KMS-11 (cell line): Measurements from ENCODE around the gene EIPR1.

Source experiments
- H2AFZ ChIP-seq: fragments of 200-600 bp; sonication (generic); 2 replicates; pipeline ENCODE4 v1.6.1; 2016; ENCODE audit warnings: antibody characterized with exemption, mixed run types, low read depth
- H3K27ac ChIP-seq: fragments of 200-600 bp; sonication (generic); 2 replicates; pipeline ENCODE4 v1.6.1; 2016; ENCODE audit warnings: mild to moderate bottlenecking, mixed run types
- H3K27me3 ChIP-seq: fragments of 200-600 bp; sonication (generic); 2 replicates; pipeline ENCODE4 v1.6.1; 2017; ENCODE audit warnings: mild to moderate bottlenecking, low read depth, mixed run types, moderate library complexity; ENCODE audit not compliant: insufficient read depth
- H3K36me3 ChIP-seq: fragments of 200-600 bp; sonication (generic); 2 replicates; pipeline ENCODE4 v1.6.1; 2017; ENCODE audit warnings: mild to moderate bottlenecking, mixed run types; ENCODE audit not compliant: insufficient read depth
- H3K4me1 ChIP-seq: fragments of 200-600 bp; sonication (generic); 2 replicates; pipeline ENCODE4 v1.6.1; 2016; ENCODE audit warnings: mild to moderate bottlenecking, low read depth, mixed run types; ENCODE audit not compliant: poor library complexity, severe bottlenecking
- H3K4me2 ChIP-seq: fragments of 200-600 bp; sonication (generic); 2 replicates; pipeline ENCODE4 v1.7.0; 2016; ENCODE audit warnings: mild to moderate bottlenecking, mixed run types
- H3K4me3 ChIP-seq: fragments of 200-600 bp; sonication (generic); IDR thresholded peaks from 2 replicates; pipeline ENCODE4 v1.6.1; 2017; ENCODE audit warnings: low read depth, low read length, mixed read lengths; ENCODE audit not compliant: insufficient read depth
- H3K79me2 ChIP-seq: fragments of 200-600 bp; sonication (generic); 2 replicates; pipeline ENCODE4 v1.6.1; 2016; ENCODE audit warnings: low read depth, mixed run types; ENCODE audit not compliant: insufficient read depth
- H3K9ac ChIP-seq: fragments of 200-600 bp; sonication (generic); 2 replicates; pipeline ENCODE4 v1.6.1; 2016; ENCODE audit warnings: mild to moderate bottlenecking, mixed run types
- H4K20me1 ChIP-seq: fragments of 200-600 bp; sonication (generic); 2 replicates; pipeline ENCODE4 v1.6.1; 2016; ENCODE audit warnings: mild to moderate bottlenecking, mixed run types; ENCODE audit not compliant: insufficient read depth
- CTCF ChIP-seq: fragments of 200-600 bp; sonication (generic); conservative IDR thresholded peaks from 2 replicates; pipeline ENCODE4 v1.6.1; 2017; ENCODE audit warnings: low read depth, mild to moderate bottlenecking, antibody characterized with exemption, low read length, moderate library complexity, mixed read lengths

EIPR1 gene

GRCh38 chr2:3242747-3243369 is 134.8 kb downstream of the EIPR1 start:
- TF ChIP-seq CTCF: no peak
- H4K20me1 ChIP-seq: no peaks in the 10 kb centered on the region
- H3K4me3 ChIP-seq: no peak overlapping the region
- no peaks in the 10 kb centered on the region for H3K4me1 ChIP-seq
- no peak overlapping the region for H2AFZ ChIP-seq
- no peaks in the 10 kb centered on the region for H3K27me3 ChIP-seq
- H3K36me3 ChIP-seq: no peaks in the 10 kb centered on the region
- H3K27ac ChIP-seq: no peak overlapping the region
- no peak overlapping the region for H3K9ac ChIP-seq
- H3K79me2 ChIP-seq: no peaks in the 10 kb centered on the region
- H3K4me2 ChIP-seq: no peak overlapping the region

- no peak for TF ChIP-seq CTCF
- Histone ChIP-seq H3K79me2 (no peaks in the 10 kb centered on the region), H2AFZ (no peak overlapping the region), H3K27ac (no peak overlapping the region), H3K36me3 (no peaks in the 10 kb centered on the region), H4K20me1 (no peaks in the 10 kb centered on the region), H3K27me3 (no peaks in the 10 kb centered on the region), H3K4me1 (peaks cover 3% of the 10 kb centered on the region), H3K9ac (no peak overlapping the region), H3K4me2 (no peak overlapping the region), H3K4me3 (no peak overlapping the region)
Observed at GRCh38 chr2:3241971-3242746, 135.5 kb downstream of the EIPR1 start.

- no peak for TF ChIP-seq CTCF
- Histone ChIP-seq H3K9ac (no peak overlapping the region), H3K4me3 (no peak overlapping the region), H3K79me2 (no peaks in the 10 kb centered on the region), H3K27ac (no peak overlapping the region), H4K20me1 (no peaks in the 10 kb centered on the region), H3K4me1 (peaks cover 12% of the 10 kb centered on the region), H3K27me3 (no peaks in the 10 kb centered on the region), H3K36me3 (no peaks in the 10 kb centered on the region), H3K4me2 (no peak overlapping the region), H2AFZ (no peak overlapping the region)
Observed at GRCh38 chr2:3238951-3239841, 138.4 kb downstream of the EIPR1 start.

GRCh38 chr2:3236300-3237045 is 141.1 kb downstream of the EIPR1 start:
- Histone ChIP-seq H3K27me3 (no peaks in the 10 kb centered on the region), H2AFZ (no peak overlapping the region), H3K4me1 (peaks cover 12% of the 10 kb centered on the region), H3K27ac (peak overlapping the region; percentile 20; the same call in 1 of the 2 replicates), H3K9ac (no peak overlapping the region), H3K4me2 (no peak overlapping the region), H4K20me1 (no peaks in the 10 kb centered on the region), H3K36me3 (no peaks in the 10 kb centered on the region), H3K4me3 (no peak overlapping the region), H3K79me2 (no peaks in the 10 kb centered on the region)
- TF ChIP-seq CTCF: no peak
